Activated CD8-positive, alpha-beta memory T cell treated with anti-CD3 and anti-CD28 coated beads, Interleukin-2, amount 50 U/mL, for 48 hours (primary cell): ENCODE measurements around the gene AP4B1.
"Not testable (repeated sequence)": the region's sequence is repeated elsewhere in the genome, so short reads cannot be mapped to it uniquely, and the experiment has no call there.

Source experiments
- DNase-seq: peaks from one replicate; pipeline ENCODE4 v3.0.0-alpha.2; 2020

AP4B1 gene

DNA sequence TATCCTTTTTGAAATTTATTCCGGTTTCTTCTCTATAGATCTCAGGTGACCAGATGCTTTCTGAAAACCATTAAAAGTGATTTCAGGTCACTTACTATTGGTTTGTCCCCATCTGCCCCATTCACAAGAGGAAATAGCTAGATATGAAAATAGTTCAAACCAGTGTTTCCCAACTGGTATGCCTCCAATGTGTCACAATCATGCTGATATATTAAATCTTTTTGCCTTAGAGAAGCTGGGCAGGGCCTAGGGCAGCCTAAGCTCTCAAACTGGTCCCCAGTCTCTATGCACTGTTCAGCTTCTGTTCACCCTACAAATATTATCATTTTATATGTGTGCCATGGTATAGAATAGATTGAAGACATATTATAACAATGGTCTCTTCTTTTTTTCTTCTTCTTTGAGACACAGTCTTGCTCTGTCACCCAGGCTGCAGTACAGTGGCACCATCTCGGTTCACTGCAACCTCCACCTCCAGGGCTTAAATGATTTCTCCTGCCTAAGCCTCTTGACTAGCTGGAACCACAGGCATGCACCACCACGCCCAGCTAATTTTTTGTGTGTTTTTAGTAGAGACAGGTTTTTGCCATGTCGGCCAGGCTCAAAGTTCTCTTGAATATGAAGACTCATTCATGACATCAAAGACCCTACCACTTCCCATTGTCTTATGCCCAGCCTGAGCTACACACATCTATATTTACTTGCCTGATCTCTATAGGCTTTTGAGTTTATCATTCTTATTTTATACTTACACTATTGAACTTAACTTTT, 48.8 kb downstream of the AP4B1 start:
- DNase-seq: no peak

DNA sequence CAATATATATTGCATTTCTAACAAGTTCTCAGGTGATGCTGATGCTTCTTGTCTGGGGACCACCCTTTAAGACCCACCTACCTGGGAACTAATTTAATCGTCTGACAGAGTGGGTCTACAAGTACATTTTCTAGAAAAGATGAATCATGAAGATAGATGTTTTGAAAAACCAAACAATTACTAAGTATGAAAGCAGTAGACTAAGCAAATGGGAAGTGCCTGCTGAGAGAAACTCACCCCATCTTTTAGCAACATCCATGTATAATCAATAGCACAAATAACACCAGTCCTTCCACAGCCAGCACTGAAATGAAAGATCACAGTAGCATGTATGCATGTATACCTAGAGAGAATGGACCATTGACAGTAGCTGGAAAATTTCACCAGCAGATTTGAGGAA, 50.4 kb downstream of the AP4B1 start:
- no peak for DNase-seq

DNA sequence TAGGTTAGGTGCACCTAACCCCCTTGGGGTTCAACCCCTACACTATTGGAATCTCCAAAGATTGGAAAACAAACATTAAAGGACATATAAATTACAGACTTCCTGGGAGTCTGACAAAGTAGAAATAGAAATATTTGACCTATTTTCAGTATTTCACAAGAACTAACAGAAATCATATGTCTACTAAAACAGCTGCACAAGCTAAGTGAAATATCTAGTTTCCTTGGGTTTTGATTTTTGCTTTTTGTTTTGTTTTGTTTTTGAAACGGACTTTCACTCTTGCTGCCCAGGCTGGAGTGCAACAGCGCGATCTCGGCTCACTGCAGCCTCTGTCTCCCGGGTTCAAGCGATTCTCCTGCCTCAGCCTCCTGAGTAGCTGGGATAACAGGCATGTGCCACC, 51.9 kb downstream of the AP4B1 start:
- not testable (repeated sequence) for DNase-seq

DNA sequence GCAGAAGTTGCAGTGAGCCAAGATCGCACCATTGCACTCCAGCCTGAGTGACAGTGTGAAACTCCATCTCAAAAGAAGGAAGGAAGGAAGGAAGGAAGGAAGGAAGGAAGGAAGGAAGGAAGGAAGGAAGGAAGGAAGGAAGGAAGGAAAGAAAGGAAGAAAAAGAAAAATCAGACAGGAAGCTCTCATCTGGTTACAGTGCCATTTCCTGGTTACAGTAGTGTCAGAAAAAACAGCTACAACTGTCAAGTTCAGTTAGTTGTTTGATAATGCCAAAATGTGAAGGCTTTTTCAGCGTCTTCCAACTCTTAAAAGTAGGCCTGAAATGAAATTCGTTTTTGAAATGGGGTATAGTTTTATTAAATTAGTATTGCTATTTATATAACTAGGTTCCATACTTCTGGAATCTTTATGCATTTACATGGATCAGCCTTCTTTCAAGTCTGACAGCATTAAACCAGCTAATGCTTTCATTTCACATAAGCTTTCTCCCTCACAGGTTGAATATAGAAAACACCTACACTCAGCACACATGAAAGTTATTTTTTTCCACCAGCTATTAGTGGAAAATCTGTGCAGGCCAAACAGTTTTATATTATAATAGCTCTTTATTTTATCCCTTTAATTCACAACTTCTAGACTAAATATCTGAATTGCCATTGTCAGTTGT, 54.3 kb downstream of the AP4B1 start:
- no peak for DNase-seq

DNA sequence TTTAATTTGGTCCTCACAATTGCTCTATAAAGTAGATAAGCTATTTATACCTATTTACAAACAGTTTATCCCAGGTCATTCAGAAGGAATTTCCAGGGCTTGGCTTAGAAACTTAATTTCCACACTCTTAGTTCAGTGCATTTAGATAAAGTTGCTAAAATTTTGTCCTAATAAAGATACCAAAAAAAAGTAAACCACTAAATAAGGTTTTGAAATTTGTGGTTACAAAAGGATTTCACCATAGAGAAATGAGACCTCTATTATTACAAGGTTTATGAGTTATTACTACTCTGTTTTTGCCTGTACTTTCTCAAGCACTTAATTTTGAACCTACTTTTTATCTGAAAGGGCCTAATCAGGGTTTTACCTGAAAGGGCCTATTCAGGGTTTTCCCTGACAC, 55.5 kb downstream of the AP4B1 start:
- DNase-seq: no peak

DNA sequence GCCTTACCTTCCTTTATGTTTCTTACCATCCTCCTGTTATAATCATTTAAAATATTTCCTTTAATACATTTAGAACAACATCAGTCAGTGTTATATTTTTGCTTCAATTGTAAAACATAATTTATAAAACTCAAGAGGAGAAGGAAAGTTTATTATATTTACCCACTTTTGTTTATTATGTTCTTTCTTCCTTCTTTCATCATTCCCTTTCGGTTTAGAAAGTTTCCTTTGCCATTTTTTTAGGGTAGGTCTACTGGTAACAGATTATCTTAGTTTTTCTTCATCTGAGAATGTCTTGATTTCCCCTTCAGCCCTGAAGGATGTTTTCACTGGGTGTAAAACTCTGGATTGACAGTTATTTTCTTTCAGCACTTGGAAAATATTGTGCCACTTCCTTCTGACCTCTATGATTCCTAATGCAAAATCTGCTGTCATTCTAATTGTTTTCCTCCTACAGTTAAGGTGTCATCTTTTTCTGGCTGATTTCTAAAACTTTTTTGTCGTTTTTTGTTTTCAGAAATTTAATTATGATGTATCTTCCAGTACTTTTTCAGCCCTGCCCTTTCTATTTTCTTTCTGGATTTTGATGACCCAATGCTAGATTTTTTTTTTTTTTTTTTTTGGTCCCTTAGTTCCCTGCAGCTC, 58.1 kb downstream of the AP4B1 start:
- DNase-seq: no peak
